GM18951 (cell line): ENCODE measurements around the gene POTEG.
"Not testable (repeated sequence)": the region's sequence is repeated elsewhere in the genome, so short reads cannot be mapped to it uniquely, and the experiment has no call there.

Source experiments
- in situ Hi-C: fragments of 300-500 bp; cut with MboI; formaldehyde crosslinking; loops from one replicate; pipeline ENCODE4 v1.12.0; 2022; ENCODE audit warnings: low sequenced_read_pairs, mixed read lengths, inconsistent platforms; ENCODE audit not compliant: unreplicated experiment

POTEG gene

GRCh38 chr14:19380137-19380536 lies 54.0 kb downstream of the POTEG start:
- in situ Hi-C loops, result not testable (repeated sequence)

GRCh38 chr14:19374451-19374903 lies 59.7 kb downstream of the POTEG start:
- in situ Hi-C loops, result not testable (repeated sequence)

- in situ Hi-C loops, result not testable (repeated sequence)
Observed at GRCh38 chr14:19372813-19373500, 61.2 kb downstream of the POTEG start.

GRCh38 chr14:19371767-19372166 lies 62.4 kb downstream of the POTEG start:
- in situ Hi-C loops, result not testable (repeated sequence)

- in situ Hi-C loops, result not testable (repeated sequence)
Observed at GRCh38 chr14:19362803-19363202, 71.3 kb downstream of the POTEG start.

GRCh38 chr14:19362323-19362722 lies 71.8 kb downstream of the POTEG start:
- in situ Hi-C loops, result not testable (repeated sequence)

GRCh38 chr14:19361636-19362253 lies 72.4 kb downstream of the POTEG start:
- in situ Hi-C loops, result not testable (repeated sequence)

GRCh38 chr14:19360937-19361635 lies 73.1 kb downstream of the POTEG start:
- in situ Hi-C loops, result not testable (repeated sequence)
